ENCODE results near the gene WTAP.

Gene WTAP

DNA sequence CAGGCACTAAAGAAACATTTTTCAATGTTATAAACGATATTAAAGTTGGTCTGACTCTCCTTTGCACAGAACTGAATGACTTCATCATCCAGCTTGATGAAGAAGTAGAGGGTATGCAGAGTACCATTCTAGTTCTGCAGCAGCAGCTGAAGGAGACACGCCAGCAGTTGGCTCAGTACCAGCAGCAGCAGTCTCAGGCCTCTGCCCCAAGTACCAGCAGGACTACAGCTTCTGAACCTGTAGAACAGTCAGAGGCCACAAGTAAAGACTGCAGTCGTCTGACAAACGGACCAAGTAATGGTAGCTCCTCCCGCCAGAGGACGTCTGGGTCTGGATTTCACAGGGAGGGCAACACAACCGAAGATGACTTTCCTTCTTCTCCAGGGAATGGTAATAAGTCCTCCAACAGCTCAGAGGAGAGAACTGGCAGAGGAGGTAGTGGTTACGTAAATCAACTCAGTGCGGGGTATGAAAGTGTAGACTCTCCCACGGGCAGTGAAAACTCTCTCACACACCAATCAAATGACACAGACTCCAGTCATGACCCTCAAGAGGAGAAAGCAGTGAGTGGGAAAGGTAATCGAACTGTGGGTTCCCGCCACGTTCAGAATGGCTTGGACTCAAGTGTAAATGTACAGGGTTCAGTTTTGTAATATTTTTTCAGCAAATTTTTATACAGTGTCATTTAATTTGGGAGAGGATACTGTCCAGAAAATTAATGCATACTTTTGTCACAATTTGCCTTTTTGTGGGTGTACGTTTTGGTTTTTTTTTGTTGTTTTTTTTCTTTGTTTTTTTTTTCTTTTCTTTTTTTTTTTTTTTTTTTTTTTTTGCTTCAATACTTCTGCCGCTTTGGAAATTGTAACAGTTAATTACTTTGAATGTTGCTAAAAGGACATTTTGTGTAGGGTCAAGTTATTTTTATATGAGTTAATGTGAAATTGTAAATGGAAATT is 27.9 kb downstream of the WTAP start:
- DNase-seq (ENCODE audit: extremely low read depth, insufficient read length) = no peak
- TF ChIP-seq, protein P1, sequence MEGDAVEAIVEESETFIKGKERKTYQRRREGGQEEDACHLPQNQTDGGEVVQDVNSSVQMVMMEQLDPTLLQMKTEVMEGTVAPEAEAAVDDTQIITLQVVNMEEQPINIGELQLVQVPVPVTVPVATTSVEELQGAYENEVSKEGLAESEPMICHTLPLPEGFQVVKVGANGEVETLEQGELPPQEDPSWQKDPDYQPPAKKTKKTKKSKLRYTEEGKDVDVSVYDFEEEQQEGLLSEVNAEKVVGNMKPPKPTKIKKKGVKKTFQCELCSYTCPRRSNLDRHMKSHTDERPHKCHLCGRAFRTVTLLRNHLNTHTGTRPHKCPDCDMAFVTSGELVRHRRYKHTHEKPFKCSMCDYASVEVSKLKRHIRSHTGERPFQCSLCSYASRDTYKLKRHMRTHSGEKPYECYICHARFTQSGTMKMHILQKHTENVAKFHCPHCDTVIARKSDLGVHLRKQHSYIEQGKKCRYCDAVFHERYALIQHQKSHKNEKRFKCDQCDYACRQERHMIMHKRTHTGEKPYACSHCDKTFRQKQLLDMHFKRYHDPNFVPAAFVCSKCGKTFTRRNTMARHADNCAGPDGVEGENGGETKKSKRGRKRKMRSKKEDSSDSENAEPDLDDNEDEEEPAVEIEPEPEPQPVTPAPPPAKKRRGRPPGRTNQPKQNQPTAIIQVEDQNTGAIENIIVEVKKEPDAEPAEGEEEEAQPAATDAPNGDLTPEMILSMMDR (IDR thresholded peaks at IDR 0.05; ENCODE audit: insufficient read depth, low read length, poor library complexity, severe bottlenecking) = no peak
- no peak overlapping the region for H3K4me3 ChIP-seq (replicated peaks; ENCODE audit: low read depth, low read length)
- no peaks in the 10 kb centered on the region for H3K27me3 ChIP-seq (replicated peaks; ENCODE audit: control insufficient read depth, insufficient read depth, low read length)
- H3K36me3 ChIP-seq (ENCODE audit: control insufficient read depth, insufficient read depth, low read length) = peaks cover 21% of the 10 kb centered on the region

DNA sequence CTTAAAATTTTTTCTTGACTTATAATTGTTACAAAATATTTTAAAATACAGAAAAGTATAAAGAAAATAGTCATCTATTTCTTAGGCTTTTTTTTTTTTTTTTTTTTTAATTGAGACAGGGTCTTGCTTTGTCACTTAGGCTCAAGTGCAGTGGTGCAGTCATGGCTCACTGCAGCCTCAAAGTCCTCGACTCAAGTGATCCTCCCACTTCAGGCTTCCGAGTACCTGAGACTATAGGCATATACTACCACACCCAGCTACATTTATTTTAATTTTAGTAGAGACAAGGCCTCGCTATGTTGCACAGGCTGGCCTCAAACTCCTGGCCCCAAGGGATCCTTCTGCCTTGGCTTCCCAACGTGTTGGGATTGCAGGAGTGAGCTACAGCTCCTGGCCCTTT is 29.2 kb downstream of the WTAP start:
- Histone ChIP-seq H3K4me3 (replicated peaks; ENCODE audit: low read depth, low read length) (no peak overlapping the region), H3K27me3 (replicated peaks; ENCODE audit: control insufficient read depth, insufficient read depth, low read length) (no peaks in the 10 kb centered on the region), H3K36me3 (ENCODE audit: control insufficient read depth, insufficient read depth, low read length) (peaks cover 21% of the 10 kb centered on the region)
- TF ChIP-seq, protein P1 (IDR thresholded peaks at IDR 0.05; ENCODE audit: insufficient read depth, low read length, poor library complexity, severe bottlenecking) = no peak
- no peak for DNase-seq (ENCODE audit: extremely low read depth, insufficient read length)

DNA sequence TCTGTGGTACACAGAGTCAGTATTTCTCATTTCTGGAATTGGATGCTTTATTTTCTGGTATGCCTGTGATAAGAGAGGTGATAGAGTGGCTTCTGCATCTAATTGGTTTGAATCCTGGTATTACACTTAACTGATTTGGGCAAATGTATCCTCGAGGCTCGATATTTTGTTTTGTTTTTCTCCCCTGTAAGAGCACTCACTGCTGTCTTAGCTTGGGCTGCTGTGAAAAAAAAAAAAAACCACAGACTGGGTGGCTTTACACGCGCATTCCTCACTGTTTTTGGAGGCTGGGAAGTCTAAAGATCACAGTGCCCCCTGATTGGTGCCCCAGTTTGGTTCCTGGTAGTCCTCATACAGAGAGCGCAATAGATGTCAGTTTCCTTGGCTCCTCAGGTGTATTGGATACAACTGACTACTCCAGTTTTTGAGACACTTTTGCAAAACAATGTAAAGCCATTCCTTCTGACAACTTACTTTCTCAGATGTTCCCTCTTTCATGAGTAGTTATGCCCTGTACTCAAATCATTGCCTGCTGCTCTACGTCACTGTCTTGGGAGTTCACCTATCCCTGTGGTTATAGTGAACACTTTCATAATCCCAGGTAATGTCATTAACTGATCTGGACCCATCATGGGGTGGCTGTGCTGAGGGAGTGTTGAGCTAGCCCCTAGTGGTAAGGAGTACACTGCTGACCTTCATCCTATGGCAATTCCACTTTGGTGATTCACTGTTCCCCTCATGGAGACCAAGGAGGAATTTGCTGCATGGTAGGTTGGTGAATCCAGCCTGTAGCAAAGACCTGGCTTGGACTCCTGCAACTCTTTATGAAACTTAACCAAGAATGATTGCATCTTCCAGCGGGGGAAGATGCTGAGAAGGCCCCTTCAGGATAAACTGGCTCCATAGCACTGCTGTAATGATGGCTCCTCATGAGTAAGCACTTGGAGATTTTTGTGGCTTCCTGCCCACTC is 31.0 kb downstream of the WTAP start:
- peaks cover 17% of the 10 kb centered on the region for H3K36me3 ChIP-seq (ENCODE audit: control insufficient read depth, insufficient read depth, low read length)
- no peak for DNase-seq (ENCODE audit: extremely low read depth, insufficient read length)
- no peaks in the 10 kb centered on the region for H3K27me3 ChIP-seq (replicated peaks; ENCODE audit: control insufficient read depth, insufficient read depth, low read length)
- H3K4me3 ChIP-seq (replicated peaks; ENCODE audit: low read depth, low read length) = no peak overlapping the region
- TF ChIP-seq, protein P1 (IDR thresholded peaks at IDR 0.05; ENCODE audit: insufficient read depth, low read length, poor library complexity, severe bottlenecking) = no peak

- TF ChIP-seq, protein P1 (IDR thresholded peaks at IDR 0.05; ENCODE audit: insufficient read depth, low read length, poor library complexity, severe bottlenecking) = no peak
- Histone ChIP-seq H3K4me3 (replicated peaks; ENCODE audit: low read depth, low read length) (no peak overlapping the region), H3K36me3 (ENCODE audit: control insufficient read depth, insufficient read depth, low read length) (peaks cover 16% of the 10 kb centered on the region), H3K27me3 (replicated peaks; ENCODE audit: control insufficient read depth, insufficient read depth, low read length) (no peaks in the 10 kb centered on the region)
- DNase-seq (ENCODE audit: extremely low read depth, insufficient read length) = no peak
These were observed 32.3 kb downstream of the WTAP start for GRCh38 chr6:159759645-159760044.

- no peak for DNase-seq (ENCODE audit: extremely low read depth, insufficient read length)
- Histone ChIP-seq H3K4me3 (replicated peaks; ENCODE audit: low read depth, low read length) (peak overlapping the region; percentile 66), H3K36me3 (ENCODE audit: control insufficient read depth, insufficient read depth, low read length) (peaks cover 10% of the 10 kb centered on the region), H3K27me3 (replicated peaks; ENCODE audit: control insufficient read depth, insufficient read depth, low read length) (no peaks in the 10 kb centered on the region)
- TF ChIP-seq, protein P1 (IDR thresholded peaks at IDR 0.05; ENCODE audit: insufficient read depth, low read length, poor library complexity, severe bottlenecking) = no peak
These were observed 33.3 kb downstream of the WTAP start for GRCh38 chr6:159760602-159761057.
